H1 (cell line): Measurements from ENCODE around the gene UBR7. TPM values are rescaled to one million over a fixed set of nuclear protein-coding genes. Genes with fewer than 3 reads are reported as not detected.
A peak's percentile ranks its signal among the peaks of the same experiment; 100 is the strongest.

Source experiments
- CTCF ChIA-PET: fragments of 300-600 bp; sonication (Branson Sonifier 250); formaldehyde crosslinking; loops from one replicate; lab custom pipeline; 2021; ENCODE audit not compliant: partially characterized antibody; lab: Charles Lee
- POLR2A ChIA-PET: fragments of 300-600 bp; sonication (Branson Sonifier 250); formaldehyde crosslinking; loops from one replicate; lab custom pipeline; 2021; ENCODE audit warnings: inconsistent platforms; ENCODE audit not compliant: partially characterized antibody; lab: Charles Lee
- DNase-seq, 2 experiments: peaks; one replicate each; pipeline versions ENCODE4 v3.0.0 to v3.0.0-alpha.2; 2010 to 2022; ENCODE audit warnings: low spot score in 2 of 2, low read depth in 1 of 2, mixed read lengths in 1 of 2
- FAIRE-seq: peaks from 2 replicates; lab custom pipeline; 2011; peaks lifted over from hg19 to GRCh38; lab: Jason Lieb, UNC
- H2AFZ ChIP-seq: 2 replicates; pipeline ENCODE4 v1.8.1; 2012; ENCODE audit warnings: low read length, inconsistent platforms
- H2AK5ac ChIP-seq: 2 replicates; pipeline ENCODE4 v1.6.1; 2013; ENCODE audit warnings: low read depth, low read length
- H2BK120ac ChIP-seq: replicated peaks from 2 replicates; pipeline ENCODE3; 2013; ENCODE audit warnings: low read depth, low read length, inconsistent platforms
- H2BK12ac ChIP-seq: 2 replicates; pipeline ENCODE4 v1.6.1; 2013; ENCODE audit warnings: low read depth, low read length
- H2BK15ac ChIP-seq: 2 replicates; pipeline ENCODE4 v1.6.1; 2013; ENCODE audit warnings: low read length
- H2BK20ac ChIP-seq: 2 replicates; pipeline ENCODE4 v1.6.1; 2013; ENCODE audit warnings: low read length
- H2BK5ac ChIP-seq: 2 replicates; pipeline ENCODE4 v1.6.1; 2013; ENCODE audit warnings: low read depth, low read length
- H3K14ac ChIP-seq: 2 replicates; pipeline ENCODE4 v1.6.1; 2013; ENCODE audit warnings: inconsistent platforms; ENCODE audit not compliant: insufficient read length
- H3K18ac ChIP-seq: 2 replicates; pipeline ENCODE4 v1.6.1; 2013; ENCODE audit warnings: low read length; ENCODE audit errors: extremely low read depth
- H3K23ac ChIP-seq: 2 replicates; pipeline ENCODE4 v1.6.1; 2013; ENCODE audit warnings: inconsistent platforms; ENCODE audit not compliant: insufficient read length
- H3K23me2 ChIP-seq: 2 replicates; pipeline ENCODE4 v1.6.1; 2013; ENCODE audit warnings: low read depth, low read length
- H3K27ac ChIP-seq: 2 replicates; pipeline ENCODE4 v1.6.1; 2011; ENCODE audit warnings: low read depth, low read length, inconsistent platforms
- H3K27me3 ChIP-seq, 4 experiments: replicated peaks in 1 of 4; 1 replicate in 1 of 4; 2 replicates in 3 of 4; pipeline versions ENCODE4 v1.6.1 to v1.8.1; 2011 to 2013; ENCODE audit warnings: low read length in 3 of 4, mild to moderate bottlenecking in 3 of 4, inconsistent platforms in 2 of 4, mixed read lengths in 2 of 4, moderate library complexity in 1 of 4; ENCODE audit not compliant: control insufficient read depth in 3 of 4, insufficient read depth in 3 of 4; ENCODE audit errors: extremely low read depth in 1 of 4
- H3K36me3 ChIP-seq, 4 experiments: 2 replicates each; pipeline versions ENCODE4 v1.6.1 to v1.8.1; 2011 to 2013; ENCODE audit warnings: mild to moderate bottlenecking in 4 of 4, low read length in 3 of 4, moderate library complexity in 2 of 4, control low read depth in 1 of 4, inconsistent platforms in 1 of 4; ENCODE audit not compliant: insufficient read depth in 4 of 4, control insufficient read depth in 2 of 4
- H3K4ac ChIP-seq: replicated peaks from 2 replicates; pipeline ENCODE3; 2013; ENCODE audit warnings: low read length, low read depth, mixed read lengths, inconsistent platforms; ENCODE audit not compliant: insufficient read length
- H3K4me1 ChIP-seq, 4 experiments: replicated peaks in 1 of 4; 1 replicate in 1 of 4; 2 replicates in 3 of 4; pipeline versions ENCODE4 v1.6.1 to v1.8.1; 2011 to 2013; ENCODE audit warnings: low read length in 3 of 4, inconsistent platforms in 2 of 4, mixed read lengths in 1 of 4; ENCODE audit not compliant: insufficient read depth in 4 of 4, control insufficient read depth in 3 of 4
- H3K4me2 ChIP-seq, 2 experiments: 2 replicates each; pipeline versions ENCODE4 v1.6.1 to v1.8.1; 2011 to 2013; ENCODE audit warnings: low read depth in 2 of 2, low read length in 2 of 2, control low read depth in 1 of 2, inconsistent platforms in 1 of 2, mild to moderate bottlenecking in 1 of 2; ENCODE audit not compliant: insufficient read depth in 1 of 2
- H3K4me3 ChIP-seq, 4 experiments: fragments of 200-600, 300-600 bp in 1 of 4; sonication (generic), shearing (Covaris generic), sonication (Bioruptor Twin) in 1 of 4; 2 replicates each; pipeline versions ENCODE4 v1.5.1 to v1.8.1; 2011 to 2016; ENCODE audit warnings: low read length in 4 of 4, low read depth in 3 of 4, control low read depth in 2 of 4, inconsistent platforms in 2 of 4, mild to moderate bottlenecking in 2 of 4, mixed read lengths in 1 of 4, moderate library complexity in 1 of 4; ENCODE audit not compliant: insufficient read depth in 2 of 4; ENCODE audit errors: extremely low read depth in 1 of 4
- H3K56ac ChIP-seq: replicated peaks from 2 replicates; pipeline ENCODE3; 2013; ENCODE audit warnings: low read depth, mild to moderate bottlenecking, mixed read lengths, low read length, inconsistent platforms; ENCODE audit not compliant: insufficient read length
- H3K79me1 ChIP-seq: 2 replicates; pipeline ENCODE4 v1.6.1; 2013; ENCODE audit warnings: low read depth, low read length, control low read depth
- H3K79me2 ChIP-seq, 2 experiments: 2 replicates each; pipeline versions ENCODE4 v1.6.1 to v1.8.1; 2012 to 2013; ENCODE audit warnings: low read length in 2 of 2, mild to moderate bottlenecking in 2 of 2, inconsistent platforms in 1 of 2; ENCODE audit not compliant: insufficient read depth in 2 of 2, control insufficient read depth in 1 of 2
- H3K9ac ChIP-seq, 4 experiments: replicated peaks in 1 of 4; 1 replicate in 1 of 4; 2 replicates in 3 of 4; pipeline versions ENCODE4 v1.6.1 to v1.8.1; 2011 to 2013; ENCODE audit warnings: low read depth in 3 of 4, low read length in 3 of 4, control low read depth in 2 of 4, mild to moderate bottlenecking in 2 of 4, moderate library complexity in 2 of 4, inconsistent platforms in 1 of 4; ENCODE audit errors: extremely low read depth in 1 of 4
- H3K9me3 ChIP-seq, 2 experiments: 2 replicates each; pipeline versions ENCODE4 v1.6.1 to v1.8.1; 2012 to 2013; ENCODE audit warnings: mild to moderate bottlenecking in 2 of 2, moderate library complexity in 2 of 2, control low read depth in 1 of 2, inconsistent platforms in 1 of 2, low read depth in 1 of 2, low read length in 1 of 2, mixed read lengths in 1 of 2; ENCODE audit not compliant: insufficient read depth in 2 of 2
- H4K20me1 ChIP-seq, 2 experiments: replicated peaks in 1 of 2; 2 replicates each; pipeline versions ENCODE3 to v1.8.1; 2011 to 2013; ENCODE audit warnings: inconsistent platforms in 2 of 2, low read length in 2 of 2, mild to moderate bottlenecking in 1 of 2; ENCODE audit not compliant: insufficient read depth in 2 of 2, control insufficient read depth in 1 of 2
- H4K5ac ChIP-seq: 2 replicates; pipeline ENCODE4 v1.6.1; 2013; ENCODE audit warnings: low read length, low read depth, mixed read lengths, inconsistent platforms; ENCODE audit not compliant: insufficient read length
- H4K8ac ChIP-seq: 2 replicates; pipeline ENCODE4 v1.8.0; 2013; ENCODE audit warnings: mild to moderate bottlenecking, moderate library complexity, low read length, inconsistent platforms; ENCODE audit not compliant: insufficient read depth; ENCODE audit errors: extremely low read depth
- H4K91ac ChIP-seq: replicated peaks from 2 replicates; pipeline ENCODE3; 2013; ENCODE audit warnings: low read length, mixed read lengths, inconsistent platforms; ENCODE audit not compliant: insufficient read length
- EP300 ChIP-seq, 2 experiments: IDR thresholded peaks; 1 replicate in 1 of 2; 2 replicates in 1 of 2; pipeline ENCODE4 v1.6.1; 2011 to 2012; ENCODE audit warnings: low read depth in 2 of 2, low read length in 2 of 2, mild to moderate bottlenecking in 2 of 2, borderline replicate concordance in 1 of 2, inconsistent platforms in 1 of 2, moderate library complexity in 1 of 2
- GABPA ChIP-seq: IDR thresholded peaks from 2 replicates; pipeline ENCODE4 v1.6.1; 2011; ENCODE audit warnings: mild to moderate bottlenecking, low read length, moderate library complexity, borderline replicate concordance; ENCODE audit not compliant: insufficient read depth
- PHF8 ChIP-seq: fragments of 200-600 bp; sonication (generic); conservative IDR thresholded peaks from 2 replicates; pipeline ENCODE4 v1.7.1; 2012; ENCODE audit warnings: low read depth, mild to moderate bottlenecking, inconsistent platforms, low read length, moderate library complexity
- SAP30 ChIP-seq: fragments of 300-600 bp; sonication (generic); IDR thresholded peaks from 2 replicates; pipeline ENCODE4 v1.7.1; 2012; ENCODE audit warnings: low read length, moderate library complexity, mild to moderate bottlenecking, inconsistent platforms; ENCODE audit not compliant: insufficient read depth, insufficient replicate concordance
- SIN3A ChIP-seq, 2 experiments: IDR thresholded peaks in 1 of 2; conservative IDR thresholded peaks in 1 of 2; 2 replicates each; pipeline ENCODE4 v1.6.1; 2011 to 2012; ENCODE audit warnings: low read length in 2 of 2, improper control_type of control experiment in 1 of 2, low read depth in 1 of 2, mild to moderate bottlenecking in 1 of 2
- WGBS, 2 experiments: shearing (Covaris generic) in 1 of 2; methylation state at CpG; one replicate each; pipeline versions ENCODE4 v1.1.6 to v1.1.7; 2013 to 2015; ENCODE audit warnings: low lambda C conversion rate in 2 of 2, mixed read lengths in 2 of 2, inconsistent platforms in 1 of 2, low coverage in 1 of 2, missing lambda C conversion rate in 1 of 2; ENCODE audit not compliant: insufficient replicate concordance in 2 of 2, insufficient coverage in 1 of 2, insufficient read length in 1 of 2; ENCODE audit errors: extremely low coverage in 1 of 2, missing lambda C conversion rate in 1 of 2; 5-methylcytosine and 5-hydroxymethylcytosine counted together
- polyA plus RNA-seq, 7 experiments: library from polyadenylated mRNA; depleted of rRNA in 3 of 7; stranded (reverse) in 5 of 7; unstranded in 2 of 7; fragments of >200 nt in 5 of 7; fragments of 200-250 nt in 2 of 7; gene quantifications; 1 replicate in 5 of 7; 2 replicates in 1 of 7; 4 replicates in 1 of 7; pipeline versions ENCODE4 v1.2.1 to v1.2.3, GENCODE V29; 2011 to 2013; ENCODE audit warnings: missing spikeins in 2 of 7, mixed read lengths in 2 of 7
- total RNA-seq: library from RNA; stranded (reverse); fragmentation: NEBNext Ultra II Directional; extraction: Animal tissue kit (Norgen Biotek cat#: 25700); gene quantifications from 2 replicates; pipeline ENCODE4 v1.2.1, GENCODE V29; 2021

The UBR7 gene
- total and polyA plus RNA-seq, 2 of the 8 experiments (the other 6 are each of a cell fraction or from before 2014, with no cell fraction given): 20.1 to 28.4 TPM

DNA sequence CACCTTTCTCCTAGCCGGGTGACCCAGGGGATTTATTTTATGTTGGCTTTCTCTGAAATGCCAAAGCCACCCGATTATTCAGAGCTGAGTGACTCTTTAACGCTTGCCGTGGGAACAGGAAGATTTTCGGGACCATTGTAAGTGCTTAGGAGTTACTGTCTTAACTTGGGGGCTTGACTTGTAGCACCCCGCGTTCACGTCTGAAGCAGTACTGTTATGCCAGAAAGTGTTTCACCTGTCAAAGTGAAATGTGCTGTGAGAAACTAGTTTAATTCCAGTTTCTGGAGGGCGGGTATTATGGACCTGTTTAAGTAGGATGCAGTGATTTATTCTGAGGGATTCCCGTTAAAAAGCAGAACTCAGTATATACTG is 21.7 kb upstream of the UBR7 start:
- DNase-seq: no peak
- Histone ChIP-seq H3K4me3 (peak overlapping the region; percentile 87 to 95 (median 94)), H3K4ac (peak overlapping the region; percentile 9), H3K27me3 (no peaks in the 10 kb centered on the region), H3K23ac (no peak overlapping the region), H3K27ac (0 out of 2 replicates have a peak overlapping the region, but pooled peaks have one; percentile 8), H2BK20ac (no peak overlapping the region), H4K8ac (no peak overlapping the region; the same call in 1 of the 2 replicates), H2BK12ac (no peak overlapping the region), H4K20me1 (no peaks in the 10 kb centered on the region), H3K79me2 (peaks cover 4 to 23% of the 10 kb centered on the region in 2 experiments; a peak in 3 of 4 replicates), H3K14ac (no peak overlapping the region), H4K91ac (no peak overlapping the region), H3K9me3 (no peaks in the 10 kb centered on the region), H2BK120ac (no peak overlapping the region), H4K5ac (no peak overlapping the region), H3K36me3 (peaks cover 0 to 17% (median 0%) of the 10 kb centered on the region in 4 experiments; a peak in 3 of 8 replicates), H3K18ac (no peak overlapping the region), H3K9ac (peak overlapping the region; percentile 54 to 89 (median 80)), H2AFZ (peak overlapping the region; percentile 68), H3K4me1 (peaks cover 0 to 5% (median 2%) of the 10 kb centered on the region in 4 experiments; a peak in 3 of 7 replicates), H3K4me2 (peak overlapping the region; percentile 67 to 75), H2AK5ac (no peak overlapping the region), H3K23me2 (peaks cover 2% of the 10 kb centered on the region; the same call in 1 of the 2 replicates), H2BK15ac (no peak overlapping the region), H3K56ac (no peak overlapping the region), H2BK5ac (no peak overlapping the region), H3K79me1 (peaks cover 5% of the 10 kb centered on the region)
- FAIRE-seq: peak; percentile 42
- CTCF ChIA-PET: interaction anchor here (1.0 to 2.2 kb wide), 4 partner anchors 8 to 72 kb away, joined by 3 to 19 read pairs (median 3); partner anchors contain the start of genes GON7 and UBR7
- TF ChIP-seq EP300 (IDR thresholded peaks at IDR 0.05; ENCODE audit: borderline replicate concordance in 1 of 2, low read depth in 2 of 2, low read length in 2 of 2): no peak
- peak in 1 of 2 experiments; percentile 65; a peak in 1 of 4 replicates for TF ChIP-seq SIN3A (conservative IDR thresholded peaks at IDR 0.05 in 1 of 2, IDR thresholded peaks at IDR 0.05 in 1 of 2; ENCODE audit: low read depth in 1 of 2, low read length in 2 of 2)
- no peak for TF ChIP-seq GABPA
- TF ChIP-seq PHF8: peak; percentile 22; the same call in 1 of the 2 replicates
- TF ChIP-seq SAP30: peak; percentile 42
- POLR2A ChIA-PET: interaction anchor here (0.6 to 3.1 kb wide), 6 partner anchors 9 to 243 kb away, joined by 3 to 25 read pairs (median 4); partner anchors contain the start of genes GON7 and UBR7
- 3% methylated on average over 10 of the region's 10 CpGs; no CpG with 5 or more reads in 1 of the 2 experiments for WGBS, 2 experiments
